K562 (cell line): ENCODE data around the gene TECPR2. TPM values are rescaled to one million over a fixed set of nuclear protein-coding genes. Genes with fewer than 3 reads are reported as not detected.
A peak's percentile ranks its signal among the peaks of the same experiment; 100 is the strongest.

Experiments used
- ATAC-seq: fragments of 200-7000 bp; cut with Tn5 transposase; 3 replicates; pipeline ENCODE4 v1.9.1; 2020; ENCODE audit warnings: moderate library complexity
- BruUV-seq: library from RNA; stranded (reverse); fragments of 400-500 nt; replicated peaks from 2 replicates; lab custom pipeline; 2021; lab: Mats Ljungman, UMichigan
- CTCF ChIA-PET: fragments of 300-600 bp; formaldehyde crosslinking; extraction: SDS; loops from one replicate; lab custom pipeline; 2021; ENCODE audit warnings: low intra/inter-chr PET ratio; lab: Yijun Ruan, JAX
- POLR2A ChIA-PET: fragments of 300-600, 350-650 bp; sonication (Branson Sonifier 250); formaldehyde crosslinking; extraction: SDS; loops from one replicate; lab custom pipeline; 2021; ENCODE audit warnings: antibody characterized with exemption, inconsistent platforms; lab: Yijun Ruan, JAX
- DNase-seq, 4 experiments: peaks; one replicate each; pipeline versions ENCODE4 v3.0.0 to v3.0.0-alpha.2; 2011 to 2018; ENCODE audit warnings: low spot score in 3 of 4, mixed read lengths in 3 of 4; ENCODE audit errors: extremely low read depth in 1 of 4
- FAIRE-seq: peaks from 2 replicates; lab custom pipeline; 2011; peaks lifted over from hg19 to GRCh38; lab: Jason Lieb, UNC
- H2AFZ ChIP-seq: 2 replicates; pipeline ENCODE4 v1.6.0; 2011; ENCODE audit warnings: low read depth, low read length, control low read depth, inconsistent platforms
- H3K27ac ChIP-seq: fragments of 200-600 bp; 3 replicates; pipeline ENCODE4 v1.8.0; 2011; ENCODE audit warnings: low read depth, mild to moderate bottlenecking, control low read depth, inconsistent platforms, low read length, moderate library complexity, mixed read lengths; ENCODE audit errors: extremely low read depth
- H3K27me3 ChIP-seq, 2 experiments: fragments of 300-600 bp in 1 of 2; 2 replicates in 1 of 2; 3 replicates in 1 of 2; pipeline versions ENCODE4 v1.6.0 to v1.8.0; 2011; ENCODE audit warnings: inconsistent platforms in 2 of 2, low read length in 2 of 2, mild to moderate bottlenecking in 1 of 2, mixed read lengths in 1 of 2, moderate library complexity in 1 of 2; ENCODE audit not compliant: control insufficient read depth in 2 of 2, insufficient read depth in 2 of 2
- H3K36me3 ChIP-seq: fragments of 300-600 bp; 3 replicates; pipeline ENCODE4 v1.8.0; 2011; ENCODE audit warnings: mild to moderate bottlenecking, low read length, inconsistent platforms; ENCODE audit not compliant: control insufficient read depth, insufficient read depth
- H3K4me1 ChIP-seq, 2 experiments: fragments of 200-600 bp in 1 of 2; replicated peaks in 1 of 2; 2 replicates in 1 of 2; 3 replicates in 1 of 2; pipeline versions ENCODE4 v1.5.1 to v1.8.0; 2011; ENCODE audit warnings: inconsistent platforms in 2 of 2, low read length in 2 of 2, mild to moderate bottlenecking in 1 of 2, mixed read lengths in 1 of 2, moderate library complexity in 1 of 2; ENCODE audit not compliant: control insufficient read depth in 2 of 2, insufficient read depth in 2 of 2
- H3K4me2 ChIP-seq: 2 replicates; pipeline ENCODE4 v1.6.1; 2011; ENCODE audit warnings: low read length, control low read depth, inconsistent platforms, mixed read lengths; ENCODE audit not compliant: insufficient read depth
- H3K4me3 ChIP-seq: fragments of 200-600 bp; sonication (generic), shearing (Covaris generic); 2 replicates; pipeline ENCODE4 v1.5.1; 2016; ENCODE audit warnings: control low read depth, inconsistent platforms
- H3K79me2 ChIP-seq: fragments of 200-600 bp; 3 replicates; pipeline ENCODE4 v1.8.0; 2011; ENCODE audit warnings: low read length, inconsistent platforms; ENCODE audit not compliant: control insufficient read depth, insufficient read depth
- H3K9ac ChIP-seq, 2 experiments: 2 replicates each; pipeline versions ENCODE4 v1.6.0 to v1.6.1; 2011; ENCODE audit warnings: low read depth in 2 of 2, low read length in 2 of 2, control low read depth in 1 of 2, inconsistent platforms in 1 of 2, mild to moderate bottlenecking in 1 of 2, mixed read lengths in 1 of 2; ENCODE audit not compliant: insufficient read depth in 1 of 2
- H3K9me1 ChIP-seq: one replicate; pipeline ENCODE4 v1.6.0; 2011; ENCODE audit warnings: inconsistent platforms, mild to moderate bottlenecking, low read length, moderate library complexity; ENCODE audit not compliant: control insufficient read depth, insufficient read depth
- H3K9me3 ChIP-seq: replicated peaks from 2 replicates; pipeline ENCODE4 v1.5.1; 2011; ENCODE audit warnings: low read depth, low read length, inconsistent platforms; ENCODE audit not compliant: control insufficient read depth, insufficient read depth
- H4K20me1 ChIP-seq: replicated peaks from 2 replicates; pipeline ENCODE4 v1.6.1; 2011; ENCODE audit warnings: low read length, inconsistent platforms, mixed read lengths; ENCODE audit not compliant: control insufficient read depth, insufficient read depth
- ATF7 ChIP-seq: fragments of 450-650 bp; IDR thresholded peaks from 2 replicates; pipeline ENCODE4 v1.7.1; 2014; ENCODE audit warnings: mild to moderate bottlenecking, moderate library complexity
- ID3 ChIP-seq, 2 experiments: fragments of 250-450 bp in 1 of 2; fragments of 450-650 bp in 1 of 2; sonication (Bioruptor Pico) in 1 of 2; IDR thresholded peaks; 2 replicates each; pipeline versions ENCODE4 v1.6.1 to v1.8.0; 2016 to 2021; ENCODE audit warnings: mild to moderate bottlenecking in 2 of 2, moderate library complexity in 2 of 2, missing compliant biosample characterization in 1 of 2, missing genetic modification characterization in 1 of 2
- MAZ ChIP-seq, 2 experiments: fragments of 450-650 bp in 1 of 2; sonication (generic) in 1 of 2; formaldehyde crosslinking; IDR thresholded peaks in 1 of 2; conservative IDR thresholded peaks in 1 of 2; 2 replicates each; pipeline versions ENCODE4 v1.4.0 to v1.5.0; 2020; ENCODE audit warnings: mild to moderate bottlenecking in 1 of 2, missing genetic modification reagents in 1 of 2
- RBM34 ChIP-seq: fragments of 200-400 bp; formaldehyde crosslinking; IDR thresholded peaks from 2 replicates; pipeline ENCODE4 v1.6.1; 2018; ENCODE audit warnings: low read length, borderline replicate concordance; ENCODE audit not compliant: insufficient read depth
- RBM39 ChIP-seq: fragments of 200-400 bp; formaldehyde crosslinking; optimal IDR thresholded peaks from 2 replicates; pipeline ENCODE3; 2018; ENCODE audit warnings: low read depth, low read length
- STAG1 ChIP-seq: sonication (generic); formaldehyde crosslinking; IDR thresholded peaks from 2 replicates; pipeline ENCODE4 v1.5.0; 2020; ENCODE audit warnings: missing genetic modification reagents, borderline replicate concordance
- TAF9B ChIP-seq: fragments of 450-650 bp; IDR thresholded peaks from 2 replicates; pipeline ENCODE4 v1.6.1; 2018; ENCODE audit warnings: mild to moderate bottlenecking; ENCODE audit not compliant: partially characterized antibody
- ZFP30 ChIP-seq: fragments of 250-450 bp; sonication (Bioruptor Pico); IDR thresholded peaks from 2 replicates; pipeline ENCODE4 v1.8.0; 2022; ENCODE audit warnings: moderate library complexity, mild to moderate bottlenecking, inconsistent platforms, borderline replicate concordance
- WGBS: fragments of 100-300 bp; shearing (Covaris generic); methylation state at CpG from one replicate; pipeline ENCODE4 v1.1.6; 2016; ENCODE audit warnings: low coverage, mixed read lengths; ENCODE audit not compliant: insufficient coverage; ENCODE audit errors: missing lambda C conversion rate; 5-methylcytosine and 5-hydroxymethylcytosine counted together
- in situ Hi-C: fragments of 300-500 bp; cut with MboI; formaldehyde crosslinking; loops from 4 replicates; pipeline ENCODE4 v1.15.0; 2018; ENCODE audit warnings: inconsistent platforms, mixed read lengths
- intact Hi-C: fragments of 100-400 bp; cut with micrococcal nuclease; formaldehyde crosslinking; loops from 2 replicates; pipeline ENCODE4 v1.14.2; 2022
- polyA plus RNA-seq, 8 experiments: library from polyadenylated mRNA; depleted of rRNA in 4 of 8; stranded (reverse) in 5 of 8; unstranded in 3 of 8; fragments of >200 nt; fragmentation: Nextera tagmentation in 2 of 8; fragmentation: Illumina TruSeq in 1 of 8; extraction: Ambion mirVana in 2 of 8; extraction: Trizol in 1 of 8; gene quantifications; 2 replicates each; pipeline versions ENCODE4 v1.2.1 to v1.2.3, GENCODE V29; 2011 to 2014; ENCODE audit warnings: inconsistent platforms in 1 of 8, missing spikeins in 1 of 8
- total RNA-seq, 7 experiments: library from RNA; depleted of rRNA in 6 of 7; stranded (reverse); fragments of >200 nt in 6 of 7; fragmentation: Illumina TruSeq in 2 of 7; extraction: Trizol in 2 of 7; gene quantifications; 2 replicates each; pipeline versions ENCODE4 v1.2.1 to v1.2.3, GENCODE V29; 2011 to 2021; ENCODE audit warnings: low replicate concordance in 1 of 7
- TF ChIP-seq, protein P1 (sequence below): fragments of 250-450 bp; sonication (Bioruptor Pico); IDR thresholded peaks from 2 replicates; pipeline ENCODE4 v1.5.0; 2021; ENCODE audit warnings: mild to moderate bottlenecking, moderate library complexity
- TF ChIP-seq, protein P2 (sequence below): fragments of 250-450 bp; sonication (Bioruptor Pico); IDR thresholded peaks from 2 replicates; pipeline ENCODE4 v1.5.0; 2022; ENCODE audit warnings: mild to moderate bottlenecking

Gene TECPR2
- total and polyA plus RNA-seq, 9 of the 15 experiments (the other 6 are each of a cell fraction or from before 2014, with no cell fraction given) = 0.04 to 3.0 (median 0.83) TPM

- Histone ChIP-seq H3K9ac (0 out of 4 replicates have a peak overlapping the region, but pooled peaks of 1 of the 2 experiments have one; percentile 40), H3K9me1 (no peaks in the 10 kb centered on the region), H3K4me1 (peaks cover 7 to 8% of the 10 kb centered on the region in 2 experiments; a peak in 4 of 5 replicates), H3K36me3 (no peaks in the 10 kb centered on the region), H3K27me3 (no peaks in the 10 kb centered on the region), H3K27ac (no peak overlapping the region), H4K20me1 (no peaks in the 10 kb centered on the region), H3K4me3 (no peak overlapping the region), H3K4me2 (no peak overlapping the region), H3K79me2 (no peaks in the 10 kb centered on the region), H3K9me3 (no peaks in the 10 kb centered on the region), H2AFZ (no peak overlapping the region)
- no peak for ATAC-seq
- ChIA-PET CTCF (no interaction called here), POLR2A (interaction anchor here (0.7 kb wide), 1 partner anchor 175 kb away, joined by 5 read pairs; no protein-coding TSS in a partner anchor)
- no TSS peak for BruUV-seq
- intact Hi-C loops (no loop called here), in situ Hi-C loops (loop anchor here (5.0 kb wide), 1 partner anchor 75 kb away; no protein-coding TSS in a partner anchor)
- 64% methylated on average over 14 of the region's 15 CpGs for WGBS
- no peak for DNase-seq
- FAIRE-seq = no peak
- TF ChIP-seq, protein P1, sequence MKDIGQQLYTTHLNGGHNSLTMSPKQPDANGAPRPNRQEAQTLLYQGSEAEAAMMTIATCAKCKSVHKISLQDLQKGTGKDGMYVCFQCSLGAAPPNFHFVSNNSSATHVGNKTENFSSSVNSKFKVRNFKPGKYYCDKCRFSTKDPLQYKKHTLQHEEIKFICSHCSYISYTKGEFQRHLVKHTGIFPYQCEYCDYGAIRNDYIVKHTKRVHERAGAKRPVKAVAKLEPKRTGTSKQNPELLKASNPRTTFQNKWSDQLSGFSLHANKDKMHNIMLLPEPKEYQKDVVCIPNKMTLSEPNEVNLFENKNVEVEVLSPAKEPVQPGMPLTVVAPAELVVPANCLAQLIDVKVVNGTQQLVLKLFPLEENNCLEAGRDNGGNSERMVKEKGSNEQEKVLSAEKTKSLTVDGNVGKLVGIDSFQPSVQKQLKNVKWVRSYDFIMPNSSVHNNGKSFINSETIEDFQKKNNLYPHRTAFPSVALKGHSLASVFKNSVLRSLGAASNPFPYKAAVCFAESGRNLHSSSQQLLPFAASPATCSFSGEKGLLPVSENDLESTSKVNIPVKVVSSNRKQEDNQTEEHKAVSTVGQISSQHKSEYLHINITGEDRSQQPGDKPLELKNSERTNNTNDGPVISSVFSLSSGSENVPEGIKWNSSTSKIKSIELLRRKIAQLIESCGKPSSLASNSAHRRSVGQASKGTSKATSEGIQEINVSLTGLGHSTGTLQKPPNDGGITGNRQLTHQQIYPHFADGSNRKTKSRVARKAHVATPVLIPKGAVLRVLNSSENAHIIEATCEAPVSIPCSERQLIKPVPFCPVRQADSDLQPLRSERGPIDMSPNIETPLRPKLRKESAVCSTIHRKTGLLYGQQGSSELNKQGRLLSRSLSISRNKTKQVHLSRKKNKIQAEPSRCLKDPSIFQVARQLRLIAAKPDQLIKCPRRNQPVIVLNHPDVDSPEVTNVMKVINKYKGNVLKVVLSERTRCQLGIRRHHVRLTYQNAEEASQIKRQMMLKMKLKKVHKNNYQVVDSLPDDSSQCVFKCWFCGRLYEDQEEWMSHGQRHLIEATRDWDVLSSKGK (CRISPR knock-in tag) = no peak
- no peak for TF ChIP-seq ATF7
- no peak for TF ChIP-seq RBM39
- no peak for TF ChIP-seq STAG1
- no peak for TF ChIP-seq RBM34
- no peak for TF ChIP-seq ID3 (CRISPR knock-in tag; IDR thresholded peaks at IDR 0.05)
- no peak for TF ChIP-seq ID3 (tag; IDR thresholded peaks at IDR 0.05)
- no peak for TF ChIP-seq TAF9B
- TF ChIP-seq MAZ (CRISPR knock-in tag; conservative IDR thresholded peaks at IDR 0.05 in 1 of 2, IDR thresholded peaks at IDR 0.05 in 1 of 2) = no peak
- TF ChIP-seq, protein P2, sequence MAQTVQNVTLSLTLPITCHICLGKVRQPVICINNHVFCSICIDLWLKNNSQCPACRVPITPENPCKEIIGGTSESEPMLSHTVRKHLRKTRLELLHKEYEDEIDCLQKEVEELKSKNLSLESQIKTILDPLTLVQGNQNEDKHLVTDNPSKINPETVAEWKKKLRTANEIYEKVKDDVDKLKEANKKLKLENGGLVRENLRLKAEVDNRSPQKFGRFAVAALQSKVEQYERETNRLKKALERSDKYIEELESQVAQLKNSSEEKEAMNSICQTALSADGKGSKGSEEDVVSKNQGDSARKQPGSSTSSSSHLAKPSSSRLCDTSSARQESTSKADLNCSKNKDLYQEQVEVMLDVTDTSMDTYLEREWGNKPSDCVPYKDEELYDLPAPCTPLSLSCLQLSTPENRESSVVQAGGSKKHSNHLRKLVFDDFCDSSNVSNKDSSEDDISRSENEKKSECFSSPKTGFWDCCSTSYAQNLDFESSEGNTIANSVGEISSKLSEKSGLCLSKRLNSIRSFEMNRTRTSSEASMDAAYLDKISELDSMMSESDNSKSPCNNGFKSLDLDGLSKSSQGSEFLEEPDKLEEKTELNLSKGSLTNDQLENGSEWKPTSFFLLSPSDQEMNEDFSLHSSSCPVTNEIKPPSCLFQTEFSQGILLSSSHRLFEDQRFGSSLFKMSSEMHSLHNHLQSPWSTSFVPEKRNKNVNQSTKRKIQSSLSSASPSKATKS (CRISPR knock-in tag) = no peak
- TF ChIP-seq ZFP30 (CRISPR knock-in tag) = no peak
Measured at GRCh38 chr14:102442241-102443211, 79.8 kb downstream of the TECPR2 start.
